Activated CD4-positive, alpha-beta T cell treated with anti-CD3 and anti-CD28 coated beads, Interleukin-2, amount 50 U/mL, for 16 hours (primary cell): ENCODE data around the gene MUC13.
A peak's percentile ranks its signal among the peaks of the same experiment; 100 is the strongest.

ENCODE experiments used
- DNase-seq: peaks from one replicate; pipeline ENCODE4 v3.0.0-alpha.2; 2020

Gene MUC13

DNA sequence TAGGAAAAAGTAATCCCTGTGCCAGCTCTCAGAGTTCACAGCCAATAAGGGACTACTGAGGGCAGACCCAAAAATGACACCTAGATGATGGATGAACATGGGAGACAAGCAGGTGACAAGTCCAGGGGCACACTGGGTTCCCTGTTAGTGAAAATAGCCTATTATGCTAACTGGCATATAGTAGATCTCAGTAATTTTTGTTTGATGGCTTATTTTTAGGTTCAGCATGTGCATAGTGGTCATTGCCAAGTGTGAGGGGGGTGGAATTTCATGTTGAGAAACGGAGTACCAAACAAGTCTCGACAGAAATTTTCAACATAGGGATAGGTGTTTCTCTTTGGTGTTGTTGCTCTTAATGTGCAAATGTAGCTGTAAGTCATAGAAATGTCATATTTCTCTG, 41.0 kb downstream of the MUC13 start:
- no peak for DNase-seq

GRCh38 chr3:124890573-124891190, 43.9 kb downstream of the MUC13 start:
- DNase-seq = no peak

DNA sequence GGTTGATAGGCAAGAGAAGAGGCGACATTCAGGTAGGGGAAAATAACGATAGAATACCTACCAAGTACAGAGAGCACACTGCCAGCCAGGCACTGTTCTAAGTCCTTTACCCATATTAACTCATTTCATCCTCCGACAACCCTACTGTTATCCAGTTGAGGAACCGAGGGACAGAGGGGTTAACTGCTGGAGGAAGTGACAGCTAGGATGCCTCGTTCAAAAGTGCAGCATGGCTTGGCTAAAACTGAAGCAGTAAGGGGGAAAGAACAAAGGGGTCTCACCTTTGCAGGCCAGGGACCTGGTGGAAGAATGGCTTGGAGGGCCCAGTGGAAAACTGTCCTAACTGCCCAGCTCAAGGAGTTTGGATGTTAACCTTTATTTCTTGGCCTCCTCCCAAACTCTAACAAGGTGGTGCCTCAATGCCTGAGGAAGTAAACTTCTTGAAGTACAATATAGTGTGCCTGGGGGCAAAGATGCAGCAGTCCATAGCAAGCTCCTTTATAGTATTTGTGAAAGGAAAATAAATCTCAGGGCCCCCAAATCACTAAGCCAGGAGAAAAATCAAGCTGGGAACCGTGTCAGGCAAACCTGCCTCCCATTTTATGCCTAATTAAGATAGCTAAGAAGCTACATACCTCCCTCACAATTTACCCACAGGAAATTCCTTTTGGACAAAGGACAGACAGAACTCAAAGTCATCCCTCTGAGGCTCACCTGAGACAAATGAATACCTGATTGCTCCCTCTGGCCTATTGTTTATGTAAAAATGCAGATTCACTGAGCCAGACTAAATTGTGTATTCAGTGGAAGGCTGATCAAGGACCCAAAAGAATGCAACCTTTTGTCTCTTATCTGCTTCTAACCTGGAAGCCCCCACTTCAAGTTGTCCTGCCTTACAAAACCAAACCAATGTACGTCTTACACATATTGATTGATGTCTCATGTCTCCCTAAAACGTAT, 45.8 kb downstream of the MUC13 start:
- no peak for DNase-seq

DNA sequence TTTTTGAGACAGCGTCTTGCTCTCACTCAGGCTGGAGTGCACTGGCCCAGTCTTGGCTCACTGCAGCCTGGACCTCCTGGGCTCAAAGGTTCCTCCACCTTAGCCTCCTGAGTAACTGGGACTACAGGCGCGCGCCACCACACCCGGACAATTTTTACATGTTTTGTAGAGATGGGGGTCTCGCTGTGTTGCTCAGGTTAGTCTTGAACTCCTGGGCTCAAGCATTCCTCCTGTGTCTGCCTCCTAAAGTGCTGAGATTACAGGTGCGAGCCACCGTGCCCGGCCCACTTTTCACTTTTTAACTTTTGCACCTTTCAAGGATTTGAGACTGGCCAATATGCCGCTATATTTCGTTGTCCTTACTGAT, 46.6 kb downstream of the MUC13 start:
- no peak for DNase-seq

GRCh38 chr3:124887177-124887931, 47.2 kb downstream of the MUC13 start, which contains the start of gene ITGB5:
Gene ITGB5 (minus strand): TSS chr3:124887365. CDS start chr3:124887000, 365 bp downstream.
- peak; percentile 17 for DNase-seq

DNA sequence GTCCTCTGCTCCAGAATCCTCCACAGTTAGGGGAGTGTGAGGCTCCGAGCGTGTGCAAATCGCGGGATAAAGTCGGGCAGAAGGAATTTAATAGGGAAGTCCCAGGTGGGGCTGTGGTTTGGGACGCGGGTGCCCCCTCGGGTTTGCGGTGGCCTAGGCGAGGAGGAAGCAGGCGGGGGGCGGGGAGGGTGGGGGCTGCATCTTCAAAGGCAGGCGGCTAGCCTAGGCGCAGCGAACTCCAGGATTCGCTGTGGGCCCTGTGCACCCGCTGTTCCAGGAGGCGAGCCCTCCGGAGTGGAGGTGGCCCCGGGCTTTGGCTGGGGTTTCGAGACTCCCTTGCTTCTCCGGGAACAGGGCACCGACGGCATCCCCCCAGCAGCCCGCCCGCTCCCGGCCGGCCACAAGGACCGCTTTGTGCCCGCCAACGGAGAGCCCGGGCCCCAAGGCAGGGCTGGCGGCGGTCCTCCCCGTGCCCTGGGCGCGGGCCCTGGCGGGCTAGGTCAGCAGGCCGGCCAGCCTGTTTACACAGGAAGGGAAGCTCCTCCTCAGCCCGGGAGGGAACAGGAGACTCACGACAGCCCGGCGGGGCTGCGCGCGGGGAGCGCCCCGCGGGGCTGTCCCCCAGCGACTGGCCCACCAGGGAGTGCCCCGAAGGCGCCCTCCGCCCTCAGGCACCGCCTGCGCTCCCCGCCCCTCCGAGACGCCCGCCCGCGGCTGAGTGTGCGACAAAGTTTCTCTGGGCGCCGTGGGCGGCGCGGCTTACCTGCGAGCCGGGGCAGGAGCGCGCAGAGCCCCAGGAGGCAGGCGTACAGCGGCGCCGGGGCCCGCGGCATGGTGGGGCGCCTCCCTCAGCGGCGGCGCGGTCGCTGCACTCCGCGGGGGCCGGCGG, 48.1 kb downstream of the MUC13 start:
- no peak for DNase-seq

- no peak for DNase-seq
Measured at GRCh38 chr3:124885466-124886167, 48.9 kb downstream of the MUC13 start.

DNA sequence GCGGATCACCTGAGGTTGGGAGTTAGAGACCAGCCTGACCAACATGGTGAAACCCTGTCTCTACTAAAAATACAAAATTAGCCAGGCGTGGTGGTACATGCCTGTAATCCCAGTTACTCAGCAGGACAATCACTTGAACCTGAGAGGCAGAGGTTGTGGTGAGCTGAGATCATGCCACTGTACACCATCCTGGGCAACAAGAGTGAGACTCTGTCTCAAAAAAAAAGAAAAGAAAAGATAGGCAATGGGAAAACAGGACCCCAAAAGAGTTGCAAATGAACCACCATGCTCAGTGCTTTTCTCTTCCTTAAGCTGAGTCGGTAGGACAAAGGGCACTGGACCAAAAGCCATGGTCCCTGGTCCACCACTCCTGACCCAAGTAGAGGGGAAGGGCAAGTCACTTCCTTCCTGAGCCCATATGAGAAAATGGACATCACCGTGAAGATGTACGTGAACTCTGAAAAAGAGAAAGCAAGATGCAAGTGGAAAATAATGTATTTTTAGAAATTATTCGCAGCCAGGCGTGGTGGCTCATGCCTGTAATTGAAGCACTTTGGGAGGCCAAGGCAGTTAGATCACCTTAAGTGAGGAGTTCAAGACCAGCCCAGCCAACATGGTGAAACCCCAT, 50.0 kb downstream of the MUC13 start:
- DNase-seq = no peak

- no peak for DNase-seq
Measured at GRCh38 chr3:124883766-124884473, 50.6 kb downstream of the MUC13 start.

DNA sequence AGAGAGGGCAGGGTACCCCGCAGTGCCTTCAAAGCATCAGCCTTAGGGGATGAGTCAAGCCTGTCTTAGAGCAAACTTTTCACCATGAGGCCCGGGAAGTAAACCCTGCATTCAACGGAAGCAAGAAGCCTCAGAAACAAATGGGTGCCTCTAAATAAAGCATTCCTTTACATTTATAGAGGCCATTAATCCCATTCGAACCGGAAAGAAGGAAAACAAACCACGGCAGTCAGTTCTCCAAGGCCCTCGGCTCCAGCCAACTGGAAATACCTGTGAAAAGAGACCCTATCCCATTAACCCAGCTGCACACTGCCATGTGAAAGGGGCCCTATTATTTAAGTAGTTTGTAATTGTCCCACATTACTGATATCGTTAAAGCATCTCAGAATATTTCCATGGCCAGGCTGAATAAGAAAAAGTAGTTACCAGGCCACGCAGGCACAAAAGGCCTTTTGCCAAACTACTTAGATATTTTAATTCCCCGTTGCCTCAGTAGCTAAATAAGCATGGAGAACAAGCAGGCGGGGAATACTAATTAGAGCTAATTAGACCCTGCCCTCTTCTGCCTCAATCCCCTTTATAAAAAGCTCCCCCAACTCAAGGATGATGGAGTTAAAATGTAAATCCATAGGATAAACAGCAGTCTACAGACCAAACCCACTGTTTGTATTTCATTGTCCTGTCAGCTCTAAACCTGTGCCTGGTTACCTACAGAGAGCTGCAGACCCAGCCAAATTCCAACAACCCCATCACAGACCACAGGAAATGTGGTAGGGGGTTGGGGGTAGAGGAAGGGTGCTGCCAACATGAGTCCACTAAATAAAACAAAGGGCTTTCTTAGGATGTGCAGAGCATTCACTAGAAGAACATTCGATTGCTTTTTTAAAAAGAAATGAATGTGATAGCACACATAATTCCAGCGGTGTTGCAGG, 51.5 kb downstream of the MUC13 start:
- DNase-seq = no peak

GRCh38 chr3:124881976-124882697, 52.4 kb downstream of the MUC13 start:
- no peak for DNase-seq

- no peak for DNase-seq
Measured at GRCh38 chr3:124879337-124879680, 55.2 kb downstream of the MUC13 start.

GRCh38 chr3:124878561-124879336, 55.8 kb downstream of the MUC13 start:
- DNase-seq = peak; percentile 49

- no peak for DNase-seq
Measured at GRCh38 chr3:124877674-124878073, 56.9 kb downstream of the MUC13 start.

- DNase-seq = no peak
Measured at GRCh38 chr3:124876401-124876878, 58.1 kb downstream of the MUC13 start.

- DNase-seq = no peak
Measured at GRCh38 chr3:124873226-124873625, 61.3 kb downstream of the MUC13 start.

DNA sequence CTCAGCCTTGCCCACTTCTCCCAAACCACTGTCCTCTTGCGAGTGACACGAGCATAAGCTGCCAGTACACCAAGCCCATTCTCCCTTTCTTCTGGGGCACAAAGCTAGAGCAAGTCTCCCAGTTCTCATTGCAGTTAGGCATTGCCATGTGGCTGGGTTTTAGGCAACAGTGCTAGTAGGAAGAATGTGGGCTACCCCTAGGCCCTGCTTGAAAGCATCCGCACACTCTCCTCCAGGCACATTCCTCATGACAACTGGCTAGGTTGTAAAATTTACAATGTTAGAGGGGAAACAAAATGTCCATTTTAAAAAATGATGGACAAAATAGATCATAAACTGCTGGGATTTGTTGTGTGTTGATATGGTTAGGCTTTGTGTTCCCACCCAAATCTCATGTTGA, 67.0 kb downstream of the MUC13 start:
- no peak for DNase-seq

- no peak for DNase-seq
Measured at GRCh38 chr3:124862006-124862405, 72.5 kb downstream of the MUC13 start.
